Iris pigment epithelial cell (primary cell): ENCODE measurements around the gene CETP.
"Not testable (repeated sequence)": the region's sequence is repeated elsewhere in the genome, so short reads cannot be mapped to it uniquely, and the experiment has no call there.

ENCODE experiments used
- DNase-seq: peaks from one replicate; pipeline ENCODE4 v3.0.0-alpha.2; 2011; ENCODE audit warnings: low read depth

CETP gene

GRCh38 chr16:56997931-56998330, 36.2 kb downstream of the CETP start:
- no peak for DNase-seq

DNA sequence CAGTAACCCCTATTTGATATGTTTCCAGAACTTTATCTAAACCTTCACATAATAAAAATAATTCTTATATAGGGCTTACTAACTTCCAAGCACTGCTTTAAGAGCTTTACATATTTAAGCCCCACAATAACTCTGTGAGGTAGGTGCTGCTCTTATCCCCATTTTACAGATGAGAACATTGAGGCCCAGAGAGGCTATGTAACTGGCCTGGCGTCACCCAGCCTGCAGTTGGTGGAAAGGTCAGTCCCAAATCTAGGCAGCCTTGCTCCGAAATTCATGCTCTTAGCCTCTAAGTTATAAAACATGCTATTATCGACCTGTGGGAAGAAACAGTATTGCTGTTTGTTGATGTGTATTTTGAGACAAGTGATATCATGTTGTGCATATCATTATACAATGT, 36.6 kb downstream of the CETP start:
- no peak for DNase-seq

DNA sequence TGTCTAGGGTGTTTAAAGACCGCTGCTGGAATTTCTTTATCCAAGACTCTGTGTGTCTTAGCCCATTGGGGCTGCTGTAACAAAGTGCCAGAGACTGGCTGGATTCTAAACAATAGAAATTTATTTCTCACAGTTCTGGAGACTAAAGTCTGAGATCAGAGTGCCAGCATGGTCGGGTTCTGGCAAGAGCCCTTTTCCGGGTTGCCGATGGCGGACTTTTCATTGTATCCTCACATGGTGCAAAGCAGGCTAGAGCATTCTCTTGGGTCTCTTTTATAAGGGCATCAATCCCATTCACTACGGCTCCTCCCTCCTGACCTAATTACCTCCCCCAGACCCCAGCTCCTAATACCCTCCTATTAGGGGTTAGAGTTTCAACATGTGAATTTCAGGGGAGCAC, 37.1 kb downstream of the CETP start:
- DNase-seq, result no peak

- DNase-seq, result no peak
These were observed 37.9 kb downstream of the CETP start for GRCh38 chr16:56999409-57000270.

DNA sequence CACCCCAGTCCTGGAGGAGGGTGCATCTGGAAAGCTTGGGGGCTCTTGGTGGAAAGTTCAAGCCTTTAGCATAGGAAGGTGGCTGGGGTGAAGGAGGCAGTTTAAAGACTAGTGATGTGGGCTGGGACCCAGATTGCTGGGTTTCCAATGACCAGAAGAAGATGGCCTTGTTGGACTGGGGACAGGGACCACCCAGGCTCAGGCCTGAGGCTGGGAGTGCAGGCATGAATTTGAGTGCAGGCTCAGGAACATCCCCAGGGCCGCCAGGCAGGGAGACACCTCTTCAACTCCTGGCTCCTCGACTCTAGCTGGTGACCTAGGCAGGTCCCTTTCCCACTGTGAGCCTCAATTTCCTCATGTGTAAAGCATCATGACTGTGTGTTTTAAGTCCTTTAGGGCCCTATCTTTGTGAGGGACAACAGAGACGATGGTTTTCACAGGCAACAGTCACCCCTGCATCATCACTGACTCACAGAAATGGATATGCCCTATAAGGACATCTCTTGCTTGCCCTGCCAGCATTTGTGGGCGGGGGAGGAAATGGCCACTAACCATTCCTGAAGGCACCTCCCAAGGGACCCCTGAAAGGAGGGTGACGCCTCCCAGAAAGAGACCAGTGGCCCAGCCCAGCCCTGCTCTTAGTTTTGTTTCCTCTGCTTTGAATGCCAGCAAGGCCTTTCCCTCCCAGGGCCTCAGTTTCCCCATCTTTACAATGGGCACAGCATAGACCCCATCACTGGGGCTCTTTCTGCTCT, 38.7 kb downstream of the CETP start:
- DNase-seq, result peak; percentile 91

DNA sequence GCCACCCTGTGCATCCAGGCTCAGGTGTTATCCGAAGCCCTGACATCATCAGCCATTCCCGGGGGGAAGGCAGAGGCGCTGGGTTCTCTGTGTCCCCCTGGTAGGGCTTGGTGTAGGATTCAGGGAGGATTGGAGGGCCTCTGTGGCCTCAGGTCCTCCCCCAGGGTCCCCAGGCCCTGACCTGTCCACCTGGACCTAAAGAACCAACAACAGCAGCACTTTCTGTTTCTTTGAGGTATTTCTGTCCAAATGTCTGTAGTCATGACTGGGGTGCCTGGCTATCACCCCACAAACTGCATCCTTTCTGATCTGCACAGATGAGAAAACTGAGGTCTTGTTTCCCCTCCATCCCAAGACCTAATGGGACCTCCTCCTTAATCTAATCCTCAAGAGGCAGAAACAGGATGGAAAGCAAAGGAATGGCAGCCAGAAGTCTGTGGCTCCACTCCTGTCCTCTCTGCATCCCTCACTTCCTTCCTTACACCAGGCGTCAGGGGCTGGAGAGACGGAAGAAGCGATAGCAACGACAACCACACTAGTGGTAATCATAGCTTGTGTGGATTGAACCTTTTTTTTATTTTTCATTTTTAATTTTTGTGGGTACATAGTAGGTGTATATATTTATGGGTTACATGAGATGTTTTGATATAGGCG, 39.4 kb downstream of the CETP start:
- no peak for DNase-seq

- DNase-seq, result no peak
These were observed 42.0 kb downstream of the CETP start for GRCh38 chr16:57003439-57004386.

- DNase-seq, result no peak
These were observed 42.9 kb downstream of the CETP start for GRCh38 chr16:57004387-57005250.

DNA sequence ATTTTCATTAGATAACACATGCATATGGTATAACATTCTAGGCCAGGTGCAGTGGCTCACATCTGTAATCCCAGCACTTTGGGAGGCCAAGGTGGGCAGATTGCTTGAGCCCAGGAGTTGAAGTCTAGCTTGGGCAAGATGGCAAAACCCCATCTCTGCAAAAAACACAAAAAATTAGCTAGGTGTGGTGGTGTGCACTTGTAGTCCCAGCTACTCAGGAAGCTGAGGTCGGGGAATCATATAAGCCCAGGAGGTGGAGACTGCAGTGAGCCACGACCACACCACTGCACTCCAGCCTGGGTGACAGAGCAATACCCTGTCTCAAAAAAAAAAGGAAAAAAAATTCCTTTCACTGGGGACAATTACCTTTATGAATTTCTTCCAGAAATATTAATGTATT, 43.8 kb downstream of the CETP start:
- DNase-seq, result not testable (repeated sequence)

- no peak for DNase-seq
These were observed 45.3 kb downstream of the CETP start for GRCh38 chr16:57007050-57007449.

- DNase-seq, result no peak
These were observed 45.8 kb downstream of the CETP start for GRCh38 chr16:57007530-57007929.

DNA sequence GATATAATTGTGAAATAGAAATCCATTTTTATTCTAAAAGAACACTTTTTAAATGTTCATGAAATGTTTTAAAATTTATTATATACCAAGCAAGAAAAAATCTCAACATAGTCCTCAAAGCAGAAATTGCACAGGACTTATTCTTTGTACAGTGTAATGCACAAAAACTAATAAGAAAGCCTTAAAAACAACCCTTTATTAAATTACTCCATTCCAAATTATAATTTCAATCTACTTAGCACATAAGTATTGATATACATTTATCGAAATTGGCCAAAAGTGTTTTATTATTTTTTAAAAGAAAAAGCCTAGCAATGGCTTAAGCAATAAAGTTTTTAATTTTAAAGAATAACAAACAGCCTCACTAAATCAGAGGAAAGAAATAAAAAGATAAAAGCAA, 46.7 kb downstream of the CETP start:
- DNase-seq, result no peak

- DNase-seq, result no peak
These were observed 48.0 kb downstream of the CETP start for GRCh38 chr16:57009643-57010170.

- DNase-seq, result no peak
These were observed 50.6 kb downstream of the CETP start for GRCh38 chr16:57012353-57012752.

- DNase-seq, result peak; percentile 83
These were observed 51.5 kb downstream of the CETP start for GRCh38 chr16:57013229-57013628.

GRCh38 chr16:57013902-57014301, 52.2 kb downstream of the CETP start:
- no peak for DNase-seq

- DNase-seq, result no peak
These were observed 54.6 kb downstream of the CETP start for GRCh38 chr16:57016301-57016700.

- DNase-seq, result no peak
These were observed 55.1 kb downstream of the CETP start for GRCh38 chr16:57016831-57017230.

DNA sequence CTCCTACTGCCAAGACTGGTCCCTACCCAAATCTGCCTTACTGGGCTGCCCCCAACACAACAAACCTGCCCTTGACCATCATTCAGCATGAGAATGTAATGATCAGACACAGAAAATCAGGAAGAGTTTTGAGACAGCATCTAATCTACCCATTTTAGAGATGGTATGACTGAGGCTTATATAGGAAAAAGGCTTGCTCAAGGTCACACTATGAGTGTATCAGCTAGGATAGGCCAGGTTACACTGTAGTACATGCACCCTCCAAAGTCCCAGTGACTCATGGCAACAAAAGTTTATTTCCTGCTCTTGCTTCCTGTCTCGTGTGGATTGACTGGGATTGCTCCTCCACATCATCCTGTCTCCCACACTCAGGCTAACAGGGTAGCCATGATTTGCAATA, 55.5 kb downstream of the CETP start:
- DNase-seq, result peak; percentile 35

GRCh38 chr16:57019746-57020145, 58.0 kb downstream of the CETP start:
- no peak for DNase-seq
